ENCODE results near the gene NFKBIL1.

NFKBIL1 gene

GRCh38 chr6:31567531-31568370 lies 20.3 kb downstream of the NFKBIL1 start:
- DNase-seq, result peak in 1 of 2 donors; percentile 50

DNA sequence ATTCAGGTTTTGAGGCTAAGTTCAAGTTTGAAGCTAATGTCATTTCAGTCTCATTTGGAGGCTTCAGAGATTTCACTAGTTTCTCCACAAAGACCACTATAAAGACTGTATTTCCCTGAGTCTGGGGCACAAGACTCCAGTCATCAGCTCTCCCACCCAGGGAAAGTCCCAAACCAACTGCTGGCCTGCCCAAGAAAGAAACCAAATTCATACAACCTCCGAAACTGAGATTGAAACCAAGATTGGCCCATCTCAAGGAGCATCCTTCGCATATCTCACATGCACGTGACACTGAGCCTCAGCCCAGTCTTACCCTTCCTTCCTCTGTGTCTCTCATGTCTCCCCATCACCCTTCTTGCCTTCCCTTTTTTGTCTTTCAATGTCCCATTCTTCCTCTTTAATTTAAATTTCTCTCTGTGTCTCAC lies 21.1 kb downstream of the NFKBIL1 start:
- DNase-seq, result peak; percentile 65 to 74

- no peak for DNase-seq
These were observed 22.6 kb downstream of the NFKBIL1 start for GRCh38 chr6:31569861-31570536.

- peak; percentile 80 to 87 for DNase-seq
These were observed 24.9 kb downstream of the NFKBIL1 start, which contains the start of gene LTA for GRCh38 chr6:31572041-31572911. TSS of gene LTA (plus strand) at chr6:31572289. CDS start at chr6:31572743, 454 bp downstream.

DNA sequence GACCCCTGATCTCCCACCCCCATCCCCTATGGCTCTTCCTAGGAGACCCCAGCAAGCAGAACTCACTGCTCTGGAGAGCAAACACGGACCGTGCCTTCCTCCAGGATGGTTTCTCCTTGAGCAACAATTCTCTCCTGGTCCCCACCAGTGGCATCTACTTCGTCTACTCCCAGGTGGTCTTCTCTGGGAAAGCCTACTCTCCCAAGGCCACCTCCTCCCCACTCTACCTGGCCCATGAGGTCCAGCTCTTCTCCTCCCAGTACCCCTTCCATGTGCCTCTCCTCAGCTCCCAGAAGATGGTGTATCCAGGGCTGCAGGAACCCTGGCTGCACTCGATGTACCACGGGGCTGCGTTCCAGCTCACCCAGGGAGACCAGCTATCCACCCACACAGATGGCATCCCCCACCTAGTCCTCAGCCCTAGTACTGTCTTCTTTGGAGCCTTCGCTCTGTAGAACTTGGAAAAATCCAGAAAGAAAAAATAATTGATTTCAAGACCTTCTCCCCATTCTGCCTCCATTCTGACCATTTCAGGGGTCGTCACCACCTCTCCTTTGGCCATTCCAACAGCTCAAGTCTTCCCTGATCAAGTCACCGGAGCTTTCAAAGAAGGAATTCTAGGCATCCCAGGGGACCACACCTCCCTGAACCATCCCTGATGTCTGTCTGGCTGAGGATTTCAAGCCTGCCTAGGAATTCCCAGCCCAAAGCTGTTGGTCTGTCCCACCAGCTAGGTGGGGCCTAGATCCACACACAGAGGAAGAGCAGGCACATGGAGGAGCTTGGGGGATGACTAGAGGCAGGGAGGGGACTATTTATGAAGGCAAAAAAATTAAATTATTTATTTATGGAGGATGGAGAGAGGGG lies 26.1 kb downstream of the NFKBIL1 start:
- DNase-seq, result peak in 1 of 2 donors; percentile 37

DNA sequence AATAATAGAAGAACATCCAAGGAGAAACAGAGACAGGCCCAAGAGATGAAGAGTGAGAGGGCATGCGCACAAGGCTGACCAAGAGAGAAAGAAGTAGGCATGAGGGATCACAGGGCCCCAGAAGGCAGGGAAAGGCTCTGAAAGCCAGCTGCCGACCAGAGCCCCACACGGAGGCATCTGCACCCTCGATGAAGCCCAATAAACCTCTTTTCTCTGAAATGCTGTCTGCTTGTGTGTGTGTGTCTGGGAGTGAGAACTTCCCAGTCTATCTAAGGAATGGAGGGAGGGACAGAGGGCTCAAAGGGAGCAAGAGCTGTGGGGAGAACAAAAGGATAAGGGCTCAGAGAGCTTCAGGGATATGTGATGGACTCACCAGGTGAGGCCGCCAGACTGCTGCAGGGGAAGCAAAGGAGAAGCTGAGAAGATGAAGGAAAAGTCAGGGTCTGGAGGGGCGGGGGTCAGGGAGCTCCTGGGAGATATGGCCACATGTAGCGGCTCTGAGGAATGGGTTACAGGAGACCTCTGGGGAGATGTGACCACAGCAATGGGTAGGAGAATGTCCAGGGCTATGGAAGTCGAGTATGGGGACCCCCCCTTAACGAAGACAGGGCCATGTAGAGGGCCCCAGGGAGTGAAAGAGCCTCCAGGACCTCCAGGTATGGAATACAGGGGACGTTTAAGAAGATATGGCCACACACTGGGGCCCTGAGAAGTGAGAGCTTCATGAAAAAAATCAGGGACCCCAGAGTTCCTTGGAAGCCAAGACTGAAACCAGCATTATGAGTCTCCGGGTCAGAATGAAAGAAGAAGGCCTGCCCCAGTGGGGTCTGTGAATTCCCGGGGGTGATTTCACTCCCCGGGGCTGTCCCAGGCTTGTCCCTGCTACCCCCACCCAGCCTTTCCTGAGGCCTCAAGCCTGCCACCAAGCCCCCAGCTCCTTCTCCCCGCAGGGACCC lies 27.0 kb downstream of the NFKBIL1 start:
- DNase-seq, result peak; percentile 62 to 72

DNA sequence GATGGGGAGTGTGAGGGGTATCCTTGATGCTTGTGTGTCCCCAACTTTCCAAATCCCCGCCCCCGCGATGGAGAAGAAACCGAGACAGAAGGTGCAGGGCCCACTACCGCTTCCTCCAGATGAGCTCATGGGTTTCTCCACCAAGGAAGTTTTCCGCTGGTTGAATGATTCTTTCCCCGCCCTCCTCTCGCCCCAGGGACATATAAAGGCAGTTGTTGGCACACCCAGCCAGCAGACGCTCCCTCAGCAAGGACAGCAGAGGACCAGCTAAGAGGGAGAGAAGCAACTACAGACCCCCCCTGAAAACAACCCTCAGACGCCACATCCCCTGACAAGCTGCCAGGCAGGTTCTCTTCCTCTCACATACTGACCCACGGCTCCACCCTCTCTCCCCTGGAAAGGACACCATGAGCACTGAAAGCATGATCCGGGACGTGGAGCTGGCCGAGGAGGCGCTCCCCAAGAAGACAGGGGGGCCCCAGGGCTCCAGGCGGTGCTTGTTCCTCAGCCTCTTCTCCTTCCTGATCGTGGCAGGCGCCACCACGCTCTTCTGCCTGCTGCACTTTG lies 28.0 kb downstream of the NFKBIL1 start, which contains the start of gene TNF:
Gene TNF (plus strand): TSS at position 231 of the 567 bp plus-strand sequence. CDS start 177 bp downstream, at position 408.
- peak; percentile 86 to 91 for DNase-seq

DNA sequence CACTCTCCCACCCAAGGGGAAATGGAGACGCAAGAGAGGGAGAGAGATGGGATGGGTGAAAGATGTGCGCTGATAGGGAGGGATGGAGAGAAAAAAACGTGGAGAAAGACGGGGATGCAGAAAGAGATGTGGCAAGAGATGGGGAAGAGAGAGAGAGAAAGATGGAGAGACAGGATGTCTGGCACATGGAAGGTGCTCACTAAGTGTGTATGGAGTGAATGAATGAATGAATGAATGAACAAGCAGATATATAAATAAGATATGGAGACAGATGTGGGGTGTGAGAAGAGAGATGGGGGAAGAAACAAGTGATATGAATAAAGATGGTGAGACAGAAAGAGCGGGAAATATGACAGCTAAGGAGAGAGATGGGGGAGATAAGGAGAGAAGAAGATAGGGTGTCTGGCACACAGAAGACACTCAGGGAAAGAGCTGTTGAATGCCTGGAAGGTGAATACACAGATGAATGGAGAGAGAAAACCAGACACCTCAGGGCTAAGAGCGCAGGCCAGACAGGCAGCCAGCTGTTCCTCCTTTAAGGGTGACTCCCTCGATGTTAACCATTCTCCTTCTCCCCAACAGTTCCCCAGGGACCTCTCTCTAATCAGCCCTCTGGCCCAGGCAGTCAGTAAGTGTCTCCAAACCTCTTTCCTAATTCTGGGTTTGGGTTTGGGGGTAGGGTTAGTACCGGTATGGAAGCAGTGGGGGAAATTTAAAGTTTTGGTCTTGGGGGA lies 28.7 kb downstream of the NFKBIL1 start:
- DNase-seq, result no peak

GRCh38 chr6:31576897-31577578 lies 29.6 kb downstream of the NFKBIL1 start:
- peak; percentile 64 to 70 for DNase-seq

DNA sequence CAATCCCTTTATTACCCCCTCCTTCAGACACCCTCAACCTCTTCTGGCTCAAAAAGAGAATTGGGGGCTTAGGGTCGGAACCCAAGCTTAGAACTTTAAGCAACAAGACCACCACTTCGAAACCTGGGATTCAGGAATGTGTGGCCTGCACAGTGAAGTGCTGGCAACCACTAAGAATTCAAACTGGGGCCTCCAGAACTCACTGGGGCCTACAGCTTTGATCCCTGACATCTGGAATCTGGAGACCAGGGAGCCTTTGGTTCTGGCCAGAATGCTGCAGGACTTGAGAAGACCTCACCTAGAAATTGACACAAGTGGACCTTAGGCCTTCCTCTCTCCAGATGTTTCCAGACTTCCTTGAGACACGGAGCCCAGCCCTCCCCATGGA lies 30.2 kb downstream of the NFKBIL1 start:
- DNase-seq, result no peak

DNA sequence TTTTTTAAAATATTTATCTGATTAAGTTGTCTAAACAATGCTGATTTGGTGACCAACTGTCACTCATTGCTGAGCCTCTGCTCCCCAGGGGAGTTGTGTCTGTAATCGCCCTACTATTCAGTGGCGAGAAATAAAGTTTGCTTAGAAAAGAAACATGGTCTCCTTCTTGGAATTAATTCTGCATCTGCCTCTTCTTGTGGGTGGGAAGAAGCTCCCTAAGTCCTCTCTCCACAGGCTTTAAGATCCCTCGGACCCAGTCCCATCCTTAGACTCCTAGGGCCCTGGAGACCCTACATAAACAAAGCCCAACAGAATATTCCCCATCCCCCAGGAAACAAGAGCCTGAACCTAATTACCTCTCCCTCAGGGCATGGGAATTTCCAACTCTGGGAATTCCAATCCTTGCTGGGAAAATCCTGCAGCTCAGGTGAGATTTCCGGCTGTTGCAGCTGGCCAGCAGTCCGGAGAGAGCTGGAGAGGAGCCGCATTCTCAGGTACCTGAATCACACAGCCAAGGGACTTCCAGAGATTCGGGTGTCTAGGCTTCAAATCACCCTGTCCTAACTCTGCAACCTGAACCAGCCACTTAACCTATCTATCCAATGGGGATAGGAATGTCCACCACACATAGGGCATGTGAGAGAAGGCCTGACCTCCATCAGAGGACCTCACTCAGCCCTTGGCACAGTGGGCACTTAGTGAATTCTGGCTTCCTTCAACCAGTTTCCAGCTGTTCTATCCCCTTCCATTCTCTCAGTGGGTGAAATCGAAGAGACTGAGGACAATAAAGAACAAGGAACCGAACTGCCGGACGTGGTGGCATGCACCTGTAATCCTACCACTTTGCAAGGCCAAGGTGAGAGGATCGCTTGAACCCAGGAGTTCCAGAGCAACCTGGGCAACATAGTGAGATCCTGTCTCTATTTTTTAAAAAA lies 31.0 kb downstream of the NFKBIL1 start:
- DNase-seq, result peak; percentile 21 to 61

DNA sequence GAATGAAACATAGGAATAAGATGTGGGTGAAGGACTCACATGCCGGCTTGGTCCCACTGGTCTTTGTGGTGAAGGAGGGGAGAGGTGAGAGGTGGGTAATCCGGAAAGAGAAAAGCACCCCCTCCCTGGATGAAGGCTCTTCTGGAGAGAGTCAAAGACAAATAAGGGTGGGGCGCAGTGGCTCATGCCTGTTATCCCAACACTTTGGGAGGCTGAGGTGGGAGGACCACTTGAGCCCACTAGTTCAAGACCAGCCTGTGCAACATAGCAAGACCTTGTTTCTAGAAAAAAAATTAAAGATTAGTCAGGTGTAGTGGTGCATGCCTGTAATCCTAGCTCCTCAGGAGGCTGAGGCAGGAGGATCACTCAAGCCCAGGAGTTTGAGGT lies 31.7 kb downstream of the NFKBIL1 start:
- DNase-seq, result peak in 1 of 2 donors; percentile 36

DNA sequence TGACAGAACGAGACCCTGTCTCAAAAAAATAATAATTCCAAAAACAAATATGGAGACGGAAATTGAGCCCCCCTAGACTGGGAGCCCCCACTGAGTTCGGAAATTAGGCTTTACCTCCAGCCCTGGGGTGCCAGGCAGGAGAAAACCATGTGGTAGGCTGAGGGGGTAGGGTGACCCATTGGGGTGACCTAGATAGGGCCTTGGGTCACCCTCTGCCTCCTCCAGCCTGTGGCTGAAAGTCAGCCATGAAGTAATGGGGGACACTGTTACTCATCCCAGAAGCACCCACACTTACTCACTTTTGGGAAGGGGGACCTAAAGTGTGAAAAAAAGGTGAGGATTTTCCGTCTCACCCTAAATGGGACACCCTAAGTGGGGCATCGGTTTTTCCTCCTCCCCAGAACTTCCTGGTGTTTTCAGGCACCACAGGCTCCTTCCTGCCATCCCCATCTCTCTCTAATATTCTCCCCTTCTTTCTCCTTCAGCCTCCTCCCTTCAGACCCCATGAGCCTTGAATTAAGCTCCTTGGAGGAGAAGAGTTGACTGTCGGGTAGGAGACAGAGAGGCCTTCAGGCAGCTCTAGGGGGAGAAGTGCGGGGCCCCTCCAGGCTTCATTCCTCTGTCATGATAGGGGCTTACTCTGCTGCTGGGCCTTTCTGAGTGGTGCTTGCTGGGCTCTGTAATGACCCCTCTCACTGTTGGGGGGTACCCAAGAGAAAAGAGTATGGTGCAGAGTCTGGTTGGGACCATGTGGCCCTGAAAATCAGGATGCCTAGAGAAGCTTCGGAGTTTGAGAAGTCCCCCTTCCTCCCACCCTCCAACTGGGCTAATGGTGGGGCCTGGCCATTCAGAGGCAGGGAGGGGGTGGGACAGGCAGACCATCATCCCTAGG lies 32.4 kb downstream of the NFKBIL1 start:
- peak; percentile 40 to 64 for DNase-seq

GRCh38 chr6:31580438-31580740 lies 33.0 kb downstream of the NFKBIL1 start:
- DNase-seq, result no peak

GRCh38 chr6:31580807-31581433 lies 33.5 kb downstream of the NFKBIL1 start:
- peak; percentile 93 to 94 for DNase-seq

Data from stimulated activated CD4-positive, alpha-beta T cell treated with anti-CD3 and anti-CD28 coated beads, Interleukin-2, amount 100 ng/mL, for 24 hours (primary cell).